ENCODE data around the gene PTEN.

GRCh38 chr10:87865241-87865881 lies 1.9 kb downstream of the PTEN start:
- TF ChIP-seq CTCF (IDR thresholded peaks at IDR 0.05; ENCODE audit: low read depth, low read length) (no peak), EZH2phosphoT487 (IDR thresholded peaks at IDR 0.05; ENCODE audit: low read depth) (no peak)
